ENCODE results near the gene PDE8B. TPM values are rescaled to one million over a fixed set of nuclear protein-coding genes. Genes with fewer than 3 reads are reported as not detected.
A peak's percentile ranks its signal among the peaks of the same experiment; 100 is the strongest.

Gene PDE8B
- total RNA-seq, 1 donor from 2014 or later: not detected

GRCh38 chr5:77189421-77189820 is 21.1 kb upstream of the PDE8B start:
- no peak for DNase-seq (ENCODE audit: low read depth)

- no peak for DNase-seq (ENCODE audit: low read depth)
Observed at GRCh38 chr5:77192441-77193050, 17.9 kb upstream of the PDE8B start.

- DNase-seq (ENCODE audit: low read depth): no peak
Observed at GRCh38 chr5:77194762-77195161, 15.7 kb upstream of the PDE8B start.

- DNase-seq (ENCODE audit: low read depth): no peak
Observed at GRCh38 chr5:77197840-77198554, 12.5 kb upstream of the PDE8B start.

- DNase-seq (ENCODE audit: low read depth): peak; percentile 6
Observed at GRCh38 chr5:77200663-77201062, 9.8 kb upstream of the PDE8B start.

GRCh38 chr5:77202145-77202544 is 8.3 kb upstream of the PDE8B start:
- no peak for DNase-seq (ENCODE audit: low read depth)

GRCh38 chr5:77204967-77205366 is 5.5 kb upstream of the PDE8B start:
- DNase-seq (ENCODE audit: low read depth): no peak

GRCh38 chr5:77208507-77209163 is 1.8 kb upstream of the PDE8B start:
- DNase-seq (ENCODE audit: low read depth): no peak

- no peak for DNase-seq (ENCODE audit: low read depth)
Observed at GRCh38 chr5:77209495-77210090, 887 bp upstream of the PDE8B start.

GRCh38 chr5:77210964-77211690 is 647 bp downstream of the PDE8B start:
- DNase-seq (ENCODE audit: low read depth): no peak

- DNase-seq (ENCODE audit: low read depth): no peak
Observed at GRCh38 chr5:77211691-77212047, 1.2 kb downstream of the PDE8B start.

- no peak for DNase-seq (ENCODE audit: low read depth)
Observed at GRCh38 chr5:77213601-77214000, 3.1 kb downstream of the PDE8B start.

GRCh38 chr5:77214151-77214550 is 3.7 kb downstream of the PDE8B start:
- DNase-seq (ENCODE audit: low read depth): no peak

GRCh38 chr5:77218263-77218662 is 7.8 kb downstream of the PDE8B start:
- no peak for DNase-seq (ENCODE audit: low read depth)

- no peak for DNase-seq (ENCODE audit: low read depth)
Observed at GRCh38 chr5:77221115-77221514, 10.6 kb downstream of the PDE8B start.

GRCh38 chr5:77222722-77223121 is 12.2 kb downstream of the PDE8B start:
- no peak for DNase-seq (ENCODE audit: low read depth)

- no peak for DNase-seq (ENCODE audit: low read depth)
Observed at GRCh38 chr5:77223653-77224052, 13.2 kb downstream of the PDE8B start.

- peak; percentile 18 for DNase-seq (ENCODE audit: low read depth)
Observed at GRCh38 chr5:77224672-77225355, 14.3 kb downstream of the PDE8B start.

- no peak for DNase-seq (ENCODE audit: low read depth)
Observed at GRCh38 chr5:77225531-77225930, 15.1 kb downstream of the PDE8B start.

GRCh38 chr5:77229887-77230286 is 19.4 kb downstream of the PDE8B start:
- DNase-seq (ENCODE audit: low read depth): no peak
